Urothelium cell line (cell line): ENCODE data around the gene IGSF3.

ENCODE experiments used
- DNase-seq: peaks from one replicate; pipeline ENCODE4 v3.0.0; 2011; ENCODE audit warnings: low spot score, mixed read lengths
- FAIRE-seq: peaks from 2 replicates; lab custom pipeline; 2011; peaks lifted over from hg19 to GRCh38; lab: Jason Lieb, UNC

The IGSF3 gene

DNA sequence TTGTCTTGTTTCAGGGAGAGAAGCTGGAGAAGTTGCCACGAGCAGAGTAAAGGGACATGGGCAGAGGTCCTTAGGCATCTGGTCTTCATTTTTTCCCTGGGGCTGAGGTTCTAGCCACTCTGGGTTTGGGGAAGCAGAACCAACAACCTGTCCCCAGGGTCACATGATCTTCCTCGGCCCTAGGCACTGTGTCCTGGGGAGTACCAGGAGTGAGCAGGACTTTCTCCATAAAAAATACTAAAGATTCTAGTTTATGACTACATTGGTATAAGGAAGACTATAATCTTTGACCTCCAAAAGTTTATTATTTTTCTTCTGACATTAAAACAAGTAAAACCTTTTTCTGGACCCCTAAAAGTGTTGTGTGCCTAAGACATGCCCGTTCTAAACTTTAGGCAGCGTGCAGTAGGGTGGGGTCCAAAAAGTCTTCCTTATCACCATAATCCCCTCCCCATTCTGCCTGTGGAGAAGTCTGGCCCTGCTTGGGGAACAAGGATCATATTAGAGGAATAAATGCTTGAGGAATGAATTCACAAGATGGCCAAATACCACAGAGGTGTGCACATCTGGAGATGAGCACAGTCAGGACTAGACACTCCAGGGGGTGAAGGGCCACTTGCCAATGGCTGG is 19.3 kb upstream of the IGSF3 start:
- DNase-seq (no peak), FAIRE-seq (no peak)

DNA sequence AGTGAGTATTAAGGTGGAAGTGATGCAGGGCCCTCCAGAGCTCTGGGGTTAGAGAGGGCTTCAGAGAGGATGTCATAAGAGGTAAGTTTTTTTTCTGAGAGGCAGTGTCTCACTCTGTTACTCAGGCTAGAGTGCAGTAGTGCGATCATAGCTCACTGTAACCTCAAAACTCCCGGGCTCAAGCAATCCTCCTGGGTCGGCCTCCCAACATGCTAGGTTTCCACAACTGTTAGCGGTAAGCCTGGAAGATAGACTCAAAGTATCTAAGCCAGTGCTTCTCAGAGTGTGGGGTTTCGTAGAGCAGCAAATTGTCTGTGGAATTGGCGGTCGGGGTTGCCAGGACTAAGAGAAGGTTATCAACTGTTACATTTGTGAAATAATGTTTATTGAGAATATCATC is 18.6 kb upstream of the IGSF3 start:
- no peak for DNase-seq
- FAIRE-seq = no peak

DNA sequence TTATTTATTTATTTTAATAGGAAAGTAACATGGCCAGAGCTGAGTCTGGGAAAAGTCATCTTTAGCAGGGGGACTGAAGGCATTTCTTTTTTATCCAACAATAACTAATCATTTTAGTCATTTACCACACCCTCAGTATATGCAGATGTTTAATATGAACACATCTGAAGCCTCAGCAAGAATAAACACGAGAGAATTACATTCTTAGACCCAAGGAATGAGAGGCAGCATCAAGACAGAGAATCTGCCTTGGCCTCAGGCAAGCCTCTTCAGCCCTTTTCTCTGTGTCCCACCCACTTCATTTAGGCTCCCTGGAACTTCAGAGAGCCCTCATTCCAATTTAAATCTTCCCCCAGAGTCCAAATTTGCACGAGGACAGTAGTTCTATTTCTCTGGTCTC is 17.0 kb upstream of the IGSF3 start:
- DNase-seq (no peak), FAIRE-seq (no peak)

DNA sequence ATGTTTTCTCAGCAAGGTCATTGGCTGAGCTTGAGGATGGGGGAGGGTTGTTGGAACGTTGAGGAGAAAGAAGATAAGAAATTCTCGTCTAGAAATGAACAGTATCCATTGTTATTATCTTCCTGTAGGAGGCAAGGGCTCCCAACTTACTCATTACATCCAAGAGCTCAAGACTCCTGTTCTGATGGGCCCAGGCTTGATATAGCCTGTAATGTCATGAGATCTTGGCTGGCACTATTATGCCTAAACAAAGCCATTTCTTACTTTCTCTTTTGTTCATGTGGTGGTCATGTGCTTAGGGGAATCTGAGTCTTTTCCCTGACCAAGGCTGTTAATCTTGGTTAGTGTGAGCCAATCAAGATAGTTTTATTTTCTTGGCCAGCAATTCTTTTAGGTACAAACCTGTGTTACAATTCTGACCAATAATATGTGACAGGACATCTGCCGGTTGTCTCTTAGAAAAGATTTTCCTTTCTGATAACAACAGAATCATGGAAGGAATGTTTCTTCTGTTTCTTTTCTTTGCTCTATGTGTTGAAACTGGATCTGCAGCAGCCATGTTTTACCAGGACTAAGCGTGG is 15.2 kb upstream of the IGSF3 start:
- DNase-seq (no peak), FAIRE-seq (no peak)

DNA sequence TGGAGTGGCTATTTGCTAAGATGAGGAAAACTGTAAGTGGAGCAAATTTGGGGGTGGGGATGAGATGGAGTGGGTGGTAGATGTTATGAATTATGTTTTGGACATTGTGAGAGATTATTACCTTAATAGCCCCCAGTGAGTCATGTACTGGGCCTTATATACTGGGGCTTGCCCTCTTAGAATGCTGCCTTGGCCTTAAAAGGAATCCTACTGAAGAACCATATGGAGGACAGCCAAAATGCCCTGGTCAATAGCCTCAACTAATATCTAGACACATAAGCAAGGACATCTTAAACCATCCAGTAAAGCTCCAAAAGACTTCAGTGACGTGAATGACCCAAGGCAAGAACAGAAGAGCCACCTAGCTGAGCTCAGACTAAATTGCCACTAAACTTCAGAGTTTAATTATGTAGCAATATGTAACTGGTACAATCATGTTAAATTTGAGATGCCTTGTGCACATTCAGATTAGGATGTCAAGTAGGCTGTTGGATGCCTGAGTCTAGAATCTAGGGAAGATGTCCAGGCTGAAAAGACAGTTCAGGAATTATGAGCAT is 13.9 kb upstream of the IGSF3 start:
- no peak for DNase-seq
- FAIRE-seq = no peak

DNA sequence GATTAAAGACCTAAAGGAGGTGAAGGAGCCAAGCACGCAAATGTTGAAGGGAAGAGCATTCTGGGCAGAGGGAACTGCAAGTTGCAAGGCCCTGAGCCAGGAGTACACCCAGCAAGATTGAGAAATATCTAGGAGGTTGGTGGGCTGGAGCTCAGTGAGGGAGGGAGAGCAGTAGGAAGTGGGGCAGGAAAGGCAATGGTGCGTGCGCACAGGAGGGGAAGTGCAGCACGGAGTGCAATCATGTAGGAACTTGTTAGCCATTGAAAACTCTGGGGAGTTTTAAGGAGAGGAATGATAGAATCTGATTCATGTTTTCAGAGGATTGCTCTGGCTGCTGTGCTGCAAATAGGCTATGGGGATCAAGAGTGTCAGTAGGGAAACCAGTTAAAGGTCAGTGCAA is 13.2 kb upstream of the IGSF3 start:
- DNase-seq (no peak), FAIRE-seq (no peak)

DNA sequence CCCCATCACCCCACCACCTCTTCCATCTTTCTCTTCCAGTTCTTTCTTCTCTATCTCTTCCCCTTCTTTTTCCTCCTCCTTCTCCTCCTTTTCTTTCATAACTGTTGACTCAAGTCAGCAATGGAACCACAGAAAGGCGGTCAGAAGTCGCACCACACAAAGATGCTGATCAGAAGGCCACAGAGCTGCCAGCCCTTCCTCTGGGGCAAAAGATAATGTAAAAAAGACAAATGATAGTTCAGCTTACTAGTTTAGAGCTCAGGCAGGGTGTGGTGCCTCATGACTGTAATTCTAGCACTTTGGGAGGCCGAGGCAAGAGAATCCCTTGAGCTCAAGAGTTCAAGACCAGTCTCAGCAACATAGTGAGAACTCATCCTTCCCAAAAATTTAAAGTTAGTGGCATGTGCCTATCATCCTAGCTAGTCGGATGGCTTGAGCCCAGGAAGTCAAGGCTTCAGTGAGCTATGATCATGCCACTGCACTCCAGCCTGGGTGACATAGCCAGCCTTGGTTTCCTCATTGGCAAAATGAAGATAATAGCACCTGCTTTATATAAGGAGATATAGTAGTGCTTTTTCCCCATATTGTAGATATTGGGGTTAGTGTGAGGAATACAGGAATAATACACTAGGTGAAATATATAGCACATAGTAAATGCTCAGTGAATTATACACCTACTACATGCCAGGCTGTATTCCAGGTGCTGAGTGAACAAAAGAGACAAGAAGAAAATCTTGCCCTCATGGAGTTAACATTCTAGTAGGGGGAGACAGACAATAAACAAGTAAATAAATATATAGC is 12.5 kb upstream of the IGSF3 start:
- DNase-seq (no peak), FAIRE-seq (no peak)

DNA sequence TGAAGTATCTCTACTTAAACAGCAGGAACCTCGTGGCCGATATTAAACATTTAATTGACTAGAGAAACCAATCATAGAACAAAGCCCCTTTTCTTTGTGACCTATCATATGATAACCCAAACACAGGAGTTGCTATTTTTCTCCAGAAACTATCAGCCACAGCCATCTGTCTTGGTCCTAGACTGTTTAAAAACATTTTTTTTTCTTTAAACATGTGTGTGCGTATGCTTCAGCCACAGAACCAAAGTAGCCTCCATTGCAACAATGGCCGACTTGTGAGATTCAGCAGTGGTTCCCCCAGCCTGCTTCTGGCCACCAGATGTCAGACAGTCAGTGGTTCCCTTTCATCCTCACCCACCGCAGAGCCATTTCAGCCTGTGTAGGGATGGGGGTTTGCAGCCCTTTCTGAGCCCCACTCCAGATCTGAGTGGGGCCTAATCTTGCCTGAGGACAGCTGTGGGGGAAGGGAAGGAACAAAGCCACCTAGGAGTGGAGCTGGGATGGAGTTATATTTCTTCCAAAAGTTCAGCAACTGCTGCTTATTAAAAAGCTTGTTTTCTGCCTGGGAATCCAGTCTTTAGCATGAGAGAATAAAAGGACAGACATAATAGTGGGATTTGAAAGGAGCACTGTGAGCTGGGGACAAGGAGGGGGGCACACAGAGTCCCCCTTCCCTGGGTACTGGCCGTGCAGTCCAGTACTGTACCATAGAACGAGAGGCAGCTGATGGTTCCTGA is 11.7 kb upstream of the IGSF3 start:
- DNase-seq = no peak
- FAIRE-seq = no peak

DNA sequence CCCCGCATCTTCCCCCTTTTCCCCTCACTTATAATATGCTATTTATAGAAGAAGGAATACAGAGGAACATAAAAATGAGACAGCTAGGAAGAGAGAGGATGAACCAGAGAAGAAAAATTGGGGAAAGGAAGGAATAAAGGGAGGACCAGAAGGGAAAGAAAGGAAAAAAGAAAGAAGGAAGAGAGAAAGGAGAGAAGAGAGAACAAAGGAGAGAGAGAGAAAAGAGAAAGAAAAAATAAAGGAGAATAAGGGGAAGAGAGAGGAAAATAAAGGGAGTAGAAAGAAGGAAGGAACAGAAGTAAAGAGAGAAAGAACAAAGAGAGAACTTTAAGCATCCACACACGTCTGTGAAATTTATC is 11.2 kb upstream of the IGSF3 start:
- no peak for FAIRE-seq
- DNase-seq = no peak

DNA sequence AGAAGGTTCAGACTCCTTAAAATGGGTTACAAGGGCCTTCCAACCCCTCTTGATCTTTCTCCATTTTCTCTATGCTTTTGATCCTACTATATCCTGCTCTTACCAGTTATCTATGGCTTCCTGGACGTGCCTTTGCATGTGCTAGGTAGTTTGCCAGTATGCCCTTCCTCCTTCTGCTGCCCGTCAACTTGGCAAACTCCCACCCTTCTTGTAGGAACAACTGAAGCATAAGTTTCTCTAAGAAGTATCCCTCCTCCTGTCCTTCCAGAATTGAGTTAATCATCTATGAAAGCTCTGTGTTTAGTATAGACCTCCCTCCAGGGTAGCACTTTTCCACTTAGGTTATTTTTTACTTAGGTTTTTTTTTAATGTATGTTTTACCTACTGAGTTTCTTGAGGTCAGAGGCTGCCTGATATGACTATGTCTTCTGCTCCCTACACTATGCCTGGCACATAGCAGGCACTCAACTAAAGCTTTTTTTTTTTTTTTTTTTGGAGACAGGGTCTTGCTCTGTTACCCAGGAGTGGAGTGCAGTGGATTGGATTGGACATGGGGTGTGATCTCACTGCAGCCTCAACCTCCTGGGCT is 10.0 kb upstream of the IGSF3 start:
- no peak for DNase-seq
- no peak for FAIRE-seq

DNA sequence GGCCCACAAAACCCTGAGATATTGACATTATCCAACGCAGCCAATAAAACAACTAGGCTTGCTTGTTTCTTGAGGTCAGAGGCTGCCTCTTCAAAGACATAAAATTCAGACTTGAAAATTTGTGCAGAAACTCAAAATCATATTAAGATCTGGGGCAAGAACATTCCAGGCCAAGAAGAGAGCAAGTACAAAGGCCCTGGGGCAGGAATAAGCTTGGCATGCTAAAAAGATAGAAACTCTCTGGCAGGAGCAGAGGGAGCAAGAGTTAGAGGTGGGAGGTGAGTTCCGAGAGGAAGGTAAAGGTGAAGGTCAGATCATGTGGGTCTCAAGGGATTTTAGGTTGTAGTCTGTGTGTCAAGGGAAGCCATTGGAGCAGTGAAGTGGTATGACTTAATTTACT is 8.8 kb upstream of the IGSF3 start:
- FAIRE-seq (no peak), DNase-seq (no peak)

DNA sequence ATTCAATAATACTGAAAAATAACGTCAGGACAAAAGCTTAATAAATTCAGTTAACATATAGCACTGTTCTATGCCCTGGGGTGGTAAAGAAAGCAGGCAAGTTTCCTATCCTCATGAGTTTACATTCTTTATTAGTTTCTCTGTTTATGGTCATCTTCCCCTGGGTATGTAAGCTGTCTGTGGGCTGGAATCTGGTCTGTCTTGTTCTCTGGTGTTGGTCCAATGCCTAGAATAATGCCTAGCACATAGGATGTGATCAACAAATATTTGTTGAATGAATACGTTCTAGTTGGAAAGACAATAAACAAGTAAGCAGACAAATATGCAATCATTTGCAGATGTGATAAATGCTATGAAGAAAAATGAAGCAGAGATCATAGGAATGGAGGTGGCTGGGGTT is 7.2 kb upstream of the IGSF3 start:
- DNase-seq (no peak), FAIRE-seq (peak; percentile 40)

DNA sequence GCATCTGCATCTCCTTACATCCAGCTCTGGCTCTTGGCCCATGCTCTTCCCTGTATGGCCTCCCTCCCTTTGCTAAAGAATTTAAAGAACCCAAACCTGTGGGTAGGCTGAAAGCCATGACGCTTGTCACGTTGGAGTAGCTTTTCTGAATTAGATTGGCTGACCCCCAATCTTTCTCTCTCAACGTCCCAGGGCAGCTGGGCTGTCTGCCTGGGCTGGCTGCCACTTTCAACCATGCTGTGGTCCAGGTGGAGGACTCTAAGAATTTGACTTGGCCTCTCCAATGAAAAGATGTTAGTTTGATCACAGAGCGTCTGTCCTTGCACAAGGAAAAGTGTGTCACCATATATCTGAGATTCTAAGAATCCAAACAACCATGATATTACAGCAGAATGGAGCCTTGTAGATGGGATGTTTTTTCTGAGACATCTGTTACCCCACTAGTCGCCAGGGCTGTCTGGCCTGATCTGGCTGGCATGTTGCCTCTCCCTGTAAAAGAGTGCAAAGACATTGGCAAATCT is 6.5 kb upstream of the IGSF3 start:
- DNase-seq = no peak
- FAIRE-seq = no peak

DNA sequence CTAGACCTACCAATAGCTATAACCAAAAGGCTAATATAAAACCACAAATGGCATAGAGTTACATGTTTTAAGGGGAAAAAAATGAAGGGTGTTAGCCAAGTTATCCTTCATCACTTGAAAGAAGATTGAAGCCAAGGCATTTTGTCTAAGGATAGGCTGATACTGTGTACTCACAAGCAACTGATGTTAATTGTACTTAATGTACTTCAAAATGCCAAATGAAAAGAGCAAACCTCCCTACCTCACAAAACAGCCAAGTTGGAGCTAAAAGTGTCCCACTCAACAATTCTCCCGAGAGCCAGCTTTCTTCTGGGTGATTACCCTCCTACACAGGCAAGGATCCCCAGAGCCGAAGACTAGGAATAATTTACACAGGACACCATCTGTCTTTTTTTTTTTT is 4.4 kb upstream of the IGSF3 start:
- FAIRE-seq (no peak), DNase-seq (no peak)

DNA sequence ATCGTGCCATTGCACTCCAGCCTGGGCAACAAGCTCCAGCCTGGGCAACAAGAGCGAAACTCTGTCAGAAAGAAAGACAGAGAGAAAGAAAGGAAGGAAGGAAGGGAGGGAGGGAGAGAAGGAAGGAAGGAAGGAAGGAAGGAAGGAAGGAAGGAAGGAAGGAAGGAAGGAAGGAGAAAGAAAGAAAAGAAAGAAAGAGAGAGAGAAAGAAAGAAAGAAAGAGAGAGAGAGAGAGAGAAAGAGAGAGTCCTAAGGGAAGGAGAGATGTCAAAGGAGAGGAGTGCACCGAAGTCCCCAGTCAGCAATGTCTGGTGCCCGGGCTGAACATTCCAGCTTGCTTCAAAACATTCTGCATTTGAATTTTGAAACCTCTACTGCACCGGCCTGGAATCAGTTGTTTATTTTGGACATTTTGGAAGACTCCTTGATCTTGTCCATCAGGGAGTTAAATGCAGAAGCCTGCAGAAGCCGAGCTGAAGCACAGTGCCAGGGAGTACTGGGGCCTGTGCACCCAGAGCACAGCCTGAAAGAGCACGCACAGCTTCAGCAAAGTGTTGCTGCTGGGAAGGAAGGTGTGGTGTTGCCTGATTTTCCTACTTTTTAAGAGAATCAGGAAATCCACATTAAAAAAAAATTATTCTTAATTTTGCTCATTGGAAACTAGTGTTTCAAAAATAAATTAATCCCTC is 3.7 kb upstream of the IGSF3 start:
- DNase-seq (no peak), FAIRE-seq (no peak)

DNA sequence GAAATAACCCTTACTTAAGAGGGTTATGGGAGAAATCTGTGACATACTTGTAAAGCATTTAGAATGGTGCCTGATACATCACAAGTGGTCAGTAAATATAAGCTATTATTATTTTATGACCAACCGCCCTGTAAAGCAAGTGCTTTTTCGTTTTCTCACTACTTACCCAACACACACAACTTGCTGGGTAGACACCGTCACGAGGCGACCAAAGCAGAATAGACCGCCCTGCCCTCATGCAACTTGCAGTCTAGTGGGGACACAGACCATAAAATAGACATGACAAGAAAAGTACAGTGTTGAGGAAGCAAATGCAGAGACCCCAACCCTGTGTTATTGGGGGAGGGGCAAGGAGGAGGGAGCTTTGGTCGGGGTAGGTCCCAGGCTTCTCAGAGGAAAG is 744 bp upstream of the IGSF3 start:
- no peak for DNase-seq
- FAIRE-seq = no peak

DNA sequence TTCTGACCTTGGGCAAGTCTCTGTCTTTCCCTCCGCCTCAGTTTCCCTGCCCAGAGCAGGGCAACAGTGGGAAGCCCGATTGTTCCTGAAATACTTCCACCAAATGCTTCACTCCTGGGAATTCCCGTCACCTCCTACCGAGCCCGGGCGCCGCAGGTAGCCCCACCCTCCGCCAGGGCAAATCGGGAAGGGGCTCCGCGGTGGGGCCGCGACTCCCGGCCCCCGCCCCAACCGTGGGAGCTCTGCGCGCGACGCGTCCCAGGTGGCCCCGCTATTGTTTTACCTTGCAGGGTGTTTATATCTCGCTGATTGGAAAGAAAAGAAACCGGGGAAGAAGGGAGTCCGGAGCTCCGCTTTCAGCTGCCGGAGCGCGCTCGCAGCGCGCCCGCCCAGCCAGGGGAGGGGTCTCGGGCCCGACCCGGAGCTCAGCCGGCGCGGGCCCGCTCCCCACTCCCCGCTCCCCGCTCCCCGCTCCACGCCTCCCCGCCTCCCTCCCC is 407 bp downstream of the IGSF3 start:
- FAIRE-seq (no peak), DNase-seq (peak; percentile 51)

DNA sequence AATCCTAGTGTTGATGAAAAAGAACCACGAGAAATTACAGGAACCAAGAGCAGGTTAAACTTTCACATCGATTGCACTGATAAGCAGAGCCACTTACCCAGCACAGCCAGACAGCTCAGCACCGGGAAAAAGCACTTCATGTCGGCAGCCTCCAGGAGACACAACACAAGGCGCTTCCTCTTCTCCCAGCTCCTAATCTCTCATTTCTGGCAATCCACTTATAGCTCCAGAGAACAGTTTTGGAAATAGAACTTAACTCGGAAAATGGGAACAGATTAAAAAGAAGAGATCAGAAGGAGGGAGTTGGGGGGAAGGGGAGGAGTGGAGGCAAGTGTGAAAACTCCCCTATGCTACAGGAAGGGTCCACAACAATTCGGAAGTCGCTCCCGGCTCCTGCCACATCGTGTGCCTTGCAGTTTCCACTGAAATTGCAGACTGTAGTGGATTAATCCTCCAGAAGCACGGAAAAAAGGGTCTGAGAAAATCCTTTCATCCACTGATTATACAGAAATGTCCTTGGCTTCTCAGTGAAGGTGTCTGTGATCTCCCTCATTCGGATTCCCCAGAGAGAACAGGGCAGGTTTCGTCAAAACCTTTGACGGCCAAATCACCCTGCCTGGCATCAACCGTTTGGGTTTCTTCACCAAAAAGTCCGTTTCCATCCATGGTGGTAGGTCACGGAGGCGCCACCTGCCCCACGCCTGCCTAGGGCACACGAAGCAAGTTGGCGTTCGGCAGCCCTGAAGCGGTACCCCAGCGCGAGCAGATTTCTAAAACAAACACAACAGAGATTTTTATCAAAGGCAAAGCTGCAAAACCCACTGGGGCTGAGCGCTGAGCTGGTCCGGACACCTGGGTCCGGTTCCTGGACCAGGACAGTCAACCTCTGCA is 1.1 kb downstream of the IGSF3 start:
- no peak for DNase-seq

DNA sequence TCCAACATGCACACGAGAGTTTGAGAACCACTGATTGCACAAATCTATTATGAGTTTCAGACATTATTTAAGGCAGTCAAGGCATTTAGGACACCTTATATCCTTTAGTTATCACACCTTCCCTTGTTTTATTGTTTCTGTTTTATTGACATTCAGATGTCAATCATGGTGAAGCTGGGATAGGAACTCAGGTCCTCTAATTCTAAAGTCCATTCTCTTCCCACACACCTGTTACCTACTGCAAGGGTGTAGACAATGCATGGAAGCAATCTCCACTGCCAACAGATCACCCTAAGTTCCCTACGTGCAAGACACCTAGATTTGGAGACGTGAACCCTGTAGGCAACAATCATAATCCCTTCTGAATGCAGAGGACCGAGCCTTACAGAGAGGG is 2.6 kb downstream of the IGSF3 start:
- DNase-seq (no peak), FAIRE-seq (no peak)

More for the DNA sequence above, 1.1 kb downstream of the IGSF3 start:
- no peak for FAIRE-seq
